ENCODE data around the gene KCNT1.

DNA sequence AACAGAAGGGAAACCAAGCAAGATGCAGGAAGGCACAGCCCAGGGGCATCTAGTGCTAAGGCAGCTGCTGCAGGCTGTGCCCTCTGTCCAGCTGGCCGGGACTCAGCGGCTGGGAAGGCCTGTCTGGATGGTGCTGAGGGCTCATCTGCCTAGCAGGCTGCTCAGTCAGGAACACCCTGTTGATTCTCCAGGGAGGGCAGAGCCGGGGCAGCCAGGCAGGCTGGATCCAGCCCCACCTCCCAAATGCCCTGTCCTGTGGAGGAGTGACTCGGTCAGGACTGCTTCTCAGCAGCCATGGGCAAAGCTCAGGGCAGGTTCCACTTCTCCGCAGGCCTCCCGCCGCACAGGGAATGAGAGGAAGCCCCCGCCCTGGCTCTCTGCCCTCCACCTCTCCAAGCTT is 46.7 kb upstream of the KCNT1 start:
- TF ChIP-seq EZH2 (IDR thresholded peaks at IDR 0.05; ENCODE audit: low read depth) = no peak
- TF ChIP-seq, protein P1, sequence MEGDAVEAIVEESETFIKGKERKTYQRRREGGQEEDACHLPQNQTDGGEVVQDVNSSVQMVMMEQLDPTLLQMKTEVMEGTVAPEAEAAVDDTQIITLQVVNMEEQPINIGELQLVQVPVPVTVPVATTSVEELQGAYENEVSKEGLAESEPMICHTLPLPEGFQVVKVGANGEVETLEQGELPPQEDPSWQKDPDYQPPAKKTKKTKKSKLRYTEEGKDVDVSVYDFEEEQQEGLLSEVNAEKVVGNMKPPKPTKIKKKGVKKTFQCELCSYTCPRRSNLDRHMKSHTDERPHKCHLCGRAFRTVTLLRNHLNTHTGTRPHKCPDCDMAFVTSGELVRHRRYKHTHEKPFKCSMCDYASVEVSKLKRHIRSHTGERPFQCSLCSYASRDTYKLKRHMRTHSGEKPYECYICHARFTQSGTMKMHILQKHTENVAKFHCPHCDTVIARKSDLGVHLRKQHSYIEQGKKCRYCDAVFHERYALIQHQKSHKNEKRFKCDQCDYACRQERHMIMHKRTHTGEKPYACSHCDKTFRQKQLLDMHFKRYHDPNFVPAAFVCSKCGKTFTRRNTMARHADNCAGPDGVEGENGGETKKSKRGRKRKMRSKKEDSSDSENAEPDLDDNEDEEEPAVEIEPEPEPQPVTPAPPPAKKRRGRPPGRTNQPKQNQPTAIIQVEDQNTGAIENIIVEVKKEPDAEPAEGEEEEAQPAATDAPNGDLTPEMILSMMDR (conservative IDR thresholded peaks at IDR 0.05) = no peak
